Thyroid gland (tissue), 4 donors: Measurements from ENCODE around the gene WDFY2.

ENCODE experiments used
- CTCF ChIP-seq, 6 experiments: fragments of 200-600 bp in 3 of 6; fragments of 450-650 bp in 3 of 6; sonication (generic) in 3 of 6; IDR thresholded peaks; one replicate each; pipeline ENCODE4 v1.5.1; 2016 to 2019; ENCODE audit warnings: antibody characterized with exemption in 6 of 6, mild to moderate bottlenecking in 2 of 6, inconsistent platforms in 1 of 6, moderate library complexity in 1 of 6
- POLR2A ChIP-seq, 2 donors: fragments of 450-650 bp; IDR thresholded peaks; one replicate each; pipeline ENCODE4 v1.6.1; 2017; ENCODE audit warnings: antibody characterized with exemption in 2 of 2, mild to moderate bottlenecking in 2 of 2, moderate library complexity in 1 of 2

- TF ChIP-seq CTCF (IDR thresholded peaks at IDR 0.05) (no peak), POLR2A (IDR thresholded peaks at IDR 0.05) (no peak)
These were observed 34.1 kb upstream of the WDFY2 start for GRCh38 chr13:51550151-51550550.
